ENCODE data around the gene NPFF. TPM values are rescaled to one million over a fixed set of nuclear protein-coding genes. Genes with fewer than 3 reads are reported as not detected.

Gene NPFF
- total RNA-seq, 1 donor from 2014 or later: not detected

DNA sequence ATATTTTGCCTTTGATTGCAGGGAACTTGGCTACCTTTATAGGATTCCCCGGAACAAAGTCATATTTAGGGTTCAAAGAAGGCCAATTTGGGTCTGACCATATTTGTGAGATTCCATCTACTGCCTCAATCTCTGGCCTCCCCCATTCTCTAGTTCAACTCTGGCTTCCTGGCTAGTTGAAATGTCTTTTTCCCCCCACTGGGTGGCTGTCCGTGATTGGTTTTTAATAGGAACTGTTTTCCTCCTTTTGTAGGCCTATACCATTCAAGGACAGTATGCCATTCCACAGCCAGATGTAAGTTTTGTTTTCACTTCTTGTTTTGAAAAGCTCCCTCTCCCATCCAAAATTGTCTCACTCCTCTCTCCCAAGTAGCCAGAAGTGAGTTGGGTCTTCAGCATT is 41.6 kb downstream of the NPFF start:
- H3K4me1 Mint-ChIP-seq: peaks cover 19% of the 10 kb centered on the region
- intact Hi-C loops (cut with micrococcal nuclease): no loop called here
- no peak overlapping the region for H3K27ac Mint-ChIP-seq
- no peaks in the 10 kb centered on the region for H3K9me3 Mint-ChIP-seq
- peaks cover 85% of the 10 kb centered on the region for H3K36me3 Mint-ChIP-seq (ENCODE audit: low read depth)
- no peaks in the 10 kb centered on the region for H3K27me3 Mint-ChIP-seq
- H3K4me3 Mint-ChIP-seq: no peak overlapping the region
- DNase-seq: no peak

DNA sequence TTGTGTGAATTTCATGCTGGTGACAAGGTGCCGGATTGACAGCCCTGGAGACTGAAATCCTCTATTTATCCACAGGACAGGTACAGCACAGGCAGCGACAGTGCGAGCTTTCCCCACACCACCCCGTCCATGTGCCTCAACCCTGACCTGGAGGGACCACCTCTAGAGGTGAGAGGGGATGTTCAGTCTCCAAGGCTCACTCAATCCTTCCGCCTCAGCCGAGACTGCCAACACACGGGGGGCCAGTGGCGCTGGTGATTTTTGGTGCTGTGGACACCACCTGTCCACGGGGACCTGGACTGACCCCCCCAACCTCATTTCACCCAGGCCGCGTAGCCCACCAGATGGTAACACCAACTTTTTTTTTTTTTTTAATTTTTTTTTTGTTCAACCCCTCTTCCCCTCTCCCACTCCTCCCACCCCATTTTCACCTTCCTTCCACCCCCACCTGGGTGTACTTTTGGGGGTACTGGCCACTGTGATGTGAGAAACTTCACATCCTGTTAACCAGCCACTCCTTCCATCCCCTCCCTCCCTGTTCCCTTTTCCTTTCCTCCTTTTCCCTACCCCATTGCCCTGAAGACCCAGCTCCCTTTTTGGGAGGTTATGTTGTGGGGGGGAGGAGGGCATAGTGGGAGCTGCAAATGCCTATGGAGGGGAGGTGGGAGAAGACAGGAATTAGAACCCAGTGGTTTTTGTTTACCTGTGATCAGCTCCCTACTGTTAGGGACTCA is 42.4 kb downstream of the NPFF start:
- intact Hi-C loops (cut with micrococcal nuclease): no loop called here
- H3K27ac Mint-ChIP-seq: no peak overlapping the region
- H3K4me3 Mint-ChIP-seq: no peak overlapping the region
- no peaks in the 10 kb centered on the region for H3K27me3 Mint-ChIP-seq
- peaks cover 25% of the 10 kb centered on the region for H3K4me1 Mint-ChIP-seq
- DNase-seq: no peak
- no peaks in the 10 kb centered on the region for H3K9me3 Mint-ChIP-seq
- H3K36me3 Mint-ChIP-seq (ENCODE audit: low read depth): peaks cover 89% of the 10 kb centered on the region

DNA sequence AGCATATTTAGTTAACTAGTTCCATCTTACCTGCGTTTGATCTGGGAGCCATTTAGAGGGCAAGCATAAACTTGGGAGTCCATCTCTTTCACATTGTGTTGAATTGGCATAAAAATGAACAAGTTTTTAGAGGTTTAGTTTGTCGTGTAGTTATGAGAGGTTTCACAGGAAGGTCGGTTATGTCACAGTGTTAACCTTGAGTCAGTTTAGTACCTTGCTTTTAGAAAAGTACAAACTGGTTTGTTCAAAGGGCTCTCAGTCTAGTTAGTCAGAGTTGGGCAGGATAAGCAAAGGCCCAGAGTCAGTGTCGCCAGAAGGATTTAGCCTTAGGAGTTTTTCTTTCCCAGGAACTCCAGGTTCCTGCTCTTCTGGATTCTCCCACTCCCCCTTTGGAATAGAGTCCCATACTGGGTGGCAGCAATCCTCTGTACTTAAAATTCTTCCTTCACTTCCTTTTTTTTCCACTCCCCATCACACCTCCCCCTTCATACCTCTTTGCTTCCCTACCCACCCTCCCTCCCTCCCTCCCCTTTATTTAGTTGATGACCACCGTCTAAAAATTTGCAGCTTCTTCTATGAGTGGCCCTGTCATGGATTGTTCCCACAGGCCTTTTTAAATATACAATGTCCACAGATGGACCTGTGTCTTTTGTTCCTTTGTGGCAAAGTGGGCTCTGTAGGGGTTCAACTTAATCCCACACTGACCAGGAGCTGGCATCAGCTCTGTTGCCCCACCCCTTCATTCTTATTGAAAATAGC is 43.3 kb downstream of the NPFF start:
- Mint-ChIP-seq H3K27ac (no peak overlapping the region), H3K4me3 (no peak overlapping the region), H3K27me3 (no peaks in the 10 kb centered on the region), H3K9me3 (no peaks in the 10 kb centered on the region), H3K36me3 (ENCODE audit: low read depth) (peaks cover 93% of the 10 kb centered on the region), H3K4me1 (peaks cover 30% of the 10 kb centered on the region)
- no peak for DNase-seq
- intact Hi-C loops (cut with micrococcal nuclease): no loop called here

DNA sequence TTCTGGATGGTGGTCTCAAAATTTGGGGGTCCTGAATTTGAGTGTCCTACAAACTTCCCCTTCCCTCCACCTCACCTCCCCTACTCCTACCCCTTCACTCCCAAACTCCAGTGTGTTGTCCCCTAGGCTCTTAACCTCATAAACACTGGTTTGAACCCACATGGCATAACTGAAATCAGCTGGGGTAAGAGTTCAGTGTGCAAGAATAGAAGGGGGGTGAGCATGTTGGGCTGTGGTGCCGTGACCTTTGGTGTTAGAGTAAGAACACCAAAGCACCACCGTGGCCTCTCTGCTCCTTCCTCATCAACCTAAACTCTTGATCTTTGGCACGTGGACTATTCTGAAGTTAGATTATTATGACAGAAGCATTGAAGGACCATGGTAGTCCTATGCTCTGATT is 44.3 kb downstream of the NPFF start:
- Mint-ChIP-seq H3K36me3 (ENCODE audit: low read depth) (peaks cover 92% of the 10 kb centered on the region), H3K27ac (no peak overlapping the region), H3K4me1 (peaks cover 30% of the 10 kb centered on the region), H3K4me3 (no peak overlapping the region), H3K9me3 (no peaks in the 10 kb centered on the region), H3K27me3 (no peaks in the 10 kb centered on the region)
- intact Hi-C loops (cut with micrococcal nuclease): no loop called here
- DNase-seq: no peak

GRCh38 chr12:53461591-53461990 is 45.7 kb downstream of the NPFF start:
- H3K4me1 Mint-ChIP-seq: peaks cover 30% of the 10 kb centered on the region
- no peaks in the 10 kb centered on the region for H3K27me3 Mint-ChIP-seq
- intact Hi-C loops (cut with micrococcal nuclease): no loop called here
- DNase-seq: no peak
- no peaks in the 10 kb centered on the region for H3K9me3 Mint-ChIP-seq
- no peak overlapping the region for H3K27ac Mint-ChIP-seq
- peaks cover 84% of the 10 kb centered on the region for H3K36me3 Mint-ChIP-seq (ENCODE audit: low read depth)
- no peak overlapping the region for H3K4me3 Mint-ChIP-seq

GRCh38 chr12:53461059-53461458 is 46.2 kb downstream of the NPFF start:
- H3K27me3 Mint-ChIP-seq: no peaks in the 10 kb centered on the region
- H3K4me3 Mint-ChIP-seq: no peak overlapping the region
- DNase-seq: no peak
- H3K4me1 Mint-ChIP-seq: peaks cover 30% of the 10 kb centered on the region
- intact Hi-C loops (cut with micrococcal nuclease): no loop called here
- no peaks in the 10 kb centered on the region for H3K9me3 Mint-ChIP-seq
- H3K36me3 Mint-ChIP-seq (ENCODE audit: low read depth): peaks cover 83% of the 10 kb centered on the region
- H3K27ac Mint-ChIP-seq: no peak overlapping the region

GRCh38 chr12:53459097-53459496 is 48.2 kb downstream of the NPFF start:
- no peak for DNase-seq
- peaks cover 84% of the 10 kb centered on the region for H3K36me3 Mint-ChIP-seq (ENCODE audit: low read depth)
- H3K27me3 Mint-ChIP-seq: no peaks in the 10 kb centered on the region
- intact Hi-C loops (cut with micrococcal nuclease): loop anchor here (2.0 kb wide), 1 partner anchor 14 kb away; no protein-coding TSS in a partner anchor
- no peak overlapping the region for H3K4me3 Mint-ChIP-seq
- no peaks in the 10 kb centered on the region for H3K9me3 Mint-ChIP-seq
- peaks cover 39% of the 10 kb centered on the region for H3K4me1 Mint-ChIP-seq
- H3K27ac Mint-ChIP-seq: no peak overlapping the region

Other genes with a start within 250 kb of the NPFF start
- gene ESPL1, start 239.2 kb downstream of the NPFF start, total RNA-seq: 71.8 and 76.7 TPM in 2 replicates
- 319 and 342 TPM in 2 replicates for gene PFDN5, start 211.9 kb downstream of the NPFF start, total RNA-seq
- 104 and 108 TPM in 2 replicates for gene MYG1, start 207.8 kb downstream of the NPFF start, total RNA-seq
- 86.7 and 91.1 TPM in 2 replicates for gene AAAS, start 185.9 kb downstream of the NPFF start, total RNA-seq
- not detected in 2 replicates for gene SP7, start 171.1 kb downstream of the NPFF start, total RNA-seq
- gene SP1, start 127.3 kb downstream of the NPFF start, total RNA-seq: 67.7 and 69.2 TPM in 2 replicates
- 0.09 TPM in 1 of 2 replicates, not detected in the other for gene AMHR2, start 83.6 kb downstream of the NPFF start, total RNA-seq
- gene PRR13, start 65.8 kb downstream of the NPFF start, total RNA-seq: 201 and 211 TPM in 2 replicates
- gene PCBP2, start 55.4 kb downstream of the NPFF start, total RNA-seq: 942 and 960 TPM in 2 replicates
- gene MAP3K12, start 8.0 kb downstream of the NPFF start, total RNA-seq: 13.5 and 15.3 TPM in 2 replicates
- 49.7 and 52.2 TPM in 2 replicates for gene TARBP2, start 6.2 kb downstream of the NPFF start, total RNA-seq
- gene ATF7, start 118.9 kb upstream of the NPFF start, total RNA-seq: 23.0 and 31.5 TPM in 2 replicates
- gene ATP5MC2, start 168.6 kb upstream of the NPFF start, total RNA-seq: 408 and 411 TPM in 2 replicates
- gene CALCOCO1, start 220.0 kb upstream of the NPFF start, total RNA-seq: 14.5 and 15.2 TPM in 2 replicates
- gene CISTR, start 244.5 kb upstream of the NPFF start, total RNA-seq: not detected in 2 replicates